HG02588 (cell line): ENCODE measurements around the gene N4BP3.

Experiments
- ATAC-seq: cut with Tn5 transposase; IDR thresholded peaks from one replicate; pipeline ENCODE4 v1.9.1; 2021; ENCODE audit warnings: mild to moderate bottlenecking, moderate library complexity; ENCODE audit not compliant: unreplicated experiment

The N4BP3 gene

GRCh38 chr5:178145965-178146820, 32.9 kb downstream of the N4BP3 start:
- no peak for ATAC-seq

GRCh38 chr5:178147406-178147805, 34.1 kb downstream of the N4BP3 start:
- no peak for ATAC-seq

- no peak for ATAC-seq
Observed at GRCh38 chr5:178149199-178149932, 36.0 kb downstream of the N4BP3 start.

- no peak for ATAC-seq
Observed at GRCh38 chr5:178150977-178151734, 37.8 kb downstream of the N4BP3 start.

- ATAC-seq = no peak
Observed at GRCh38 chr5:178152491-178153444, 39.4 kb downstream of the N4BP3 start.

GRCh38 chr5:178153530-178154340, 40.4 kb downstream of the N4BP3 start, which contains the start of gene NHP2:
TSS of gene NHP2 (minus strand) at chr5:178153885. CDS start at chr5:178153817, 68 bp downstream.
- peak; percentile 98 for ATAC-seq

GRCh38 chr5:178155065-178155464, 41.7 kb downstream of the N4BP3 start:
- ATAC-seq = no peak

GRCh38 chr5:178160176-178160575, 46.8 kb downstream of the N4BP3 start:
- no peak for ATAC-seq

- no peak for ATAC-seq
Observed at GRCh38 chr5:178162481-178162880, 49.1 kb downstream of the N4BP3 start.

GRCh38 chr5:178163772-178164735, 50.7 kb downstream of the N4BP3 start:
- no peak for ATAC-seq

- ATAC-seq = no peak
Observed at GRCh38 chr5:178165581-178165980, 52.2 kb downstream of the N4BP3 start.

- ATAC-seq = no peak
Observed at GRCh38 chr5:178170455-178170854, 57.1 kb downstream of the N4BP3 start.

- ATAC-seq = no peak
Observed at GRCh38 chr5:178174456-178174855, 61.1 kb downstream of the N4BP3 start.
